NCI-H1417 (cell line): ENCODE measurements around the gene RELB.
"Not testable (repeated sequence)": the region's sequence is repeated elsewhere in the genome, so short reads cannot be mapped to it uniquely, and the experiment has no call there.

Experiments
- DNase-seq, 3 experiments: peaks; one replicate each; lab custom pipeline; 2025; lab: John Stamatoyannopoulos, UW

The RELB gene

GRCh38 chr19:44986389-44986788, 14.9 kb upstream of the RELB start:
- no peak for DNase-seq

- no peak for DNase-seq
These were observed 14.1 kb upstream of the RELB start for GRCh38 chr19:44987148-44987675.

DNA sequence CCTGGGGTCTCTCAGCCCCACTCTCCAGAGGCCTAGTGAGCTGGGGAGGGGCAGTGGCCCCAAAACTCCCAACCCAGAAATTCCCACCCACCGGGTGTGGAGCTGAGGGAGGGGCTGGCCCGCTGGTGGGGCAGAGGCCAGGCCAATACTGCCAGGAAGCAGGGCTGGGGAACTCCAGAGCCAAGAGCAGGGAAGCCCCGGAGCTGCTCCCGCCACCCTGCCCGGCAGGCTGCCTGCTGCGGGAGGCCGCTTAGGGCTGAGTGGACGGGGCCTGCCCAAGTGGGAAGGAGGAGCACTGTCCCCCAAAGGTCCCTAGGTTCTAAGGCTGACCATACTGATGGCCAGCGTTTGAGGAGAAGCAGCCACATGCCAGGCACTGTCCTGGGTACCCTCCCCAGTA, 13.0 kb upstream of the RELB start:
- no peak for DNase-seq

GRCh38 chr19:44988896-44989556, 12.2 kb upstream of the RELB start:
- DNase-seq = peak; percentile 2 to 13 (median 6)

DNA sequence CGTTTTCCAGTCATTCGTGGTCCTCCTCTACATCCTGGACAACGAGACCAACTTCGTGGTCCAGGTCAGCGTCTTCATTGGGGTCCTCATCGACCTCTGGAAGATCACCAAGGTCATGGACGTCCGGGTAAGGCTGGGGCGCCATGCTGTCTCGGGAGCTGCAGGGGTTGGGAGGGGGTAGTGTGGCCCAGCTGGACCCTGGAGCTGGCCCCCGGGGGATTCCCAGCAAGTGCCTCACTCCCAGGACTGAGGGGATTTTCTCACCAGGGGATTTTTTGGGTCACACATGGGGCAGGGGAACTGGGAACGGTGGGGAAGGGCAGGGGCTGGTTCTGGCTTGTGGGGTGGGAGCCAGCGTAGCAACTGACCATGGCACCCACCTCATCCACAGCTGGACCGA, 10.8 kb upstream of the RELB start:
- DNase-seq = no peak

- no peak for DNase-seq
These were observed 10.3 kb upstream of the RELB start for GRCh38 chr19:44990966-44991365.

GRCh38 chr19:44992336-44993163, 8.7 kb upstream of the RELB start:
- DNase-seq = no peak

DNA sequence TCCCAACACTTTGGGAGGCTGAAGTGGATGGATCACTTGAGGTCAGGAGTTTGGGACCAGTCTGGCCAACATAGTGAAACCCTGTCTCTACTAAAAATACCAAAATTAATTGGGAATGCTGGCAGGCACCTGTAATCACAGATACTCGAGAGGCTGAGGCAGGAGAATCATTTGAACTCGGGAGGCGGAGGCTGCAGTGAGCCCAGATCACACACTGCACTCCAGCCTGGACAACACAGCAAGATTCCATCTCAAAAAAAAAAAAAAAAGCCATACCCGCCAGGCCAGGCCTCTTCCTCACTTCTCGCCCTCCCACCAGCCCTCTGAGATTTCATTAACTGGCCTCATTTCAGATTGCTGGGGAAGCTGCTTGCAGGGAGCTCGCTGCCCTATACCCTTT, 7.7 kb upstream of the RELB start:
- no peak for DNase-seq

DNA sequence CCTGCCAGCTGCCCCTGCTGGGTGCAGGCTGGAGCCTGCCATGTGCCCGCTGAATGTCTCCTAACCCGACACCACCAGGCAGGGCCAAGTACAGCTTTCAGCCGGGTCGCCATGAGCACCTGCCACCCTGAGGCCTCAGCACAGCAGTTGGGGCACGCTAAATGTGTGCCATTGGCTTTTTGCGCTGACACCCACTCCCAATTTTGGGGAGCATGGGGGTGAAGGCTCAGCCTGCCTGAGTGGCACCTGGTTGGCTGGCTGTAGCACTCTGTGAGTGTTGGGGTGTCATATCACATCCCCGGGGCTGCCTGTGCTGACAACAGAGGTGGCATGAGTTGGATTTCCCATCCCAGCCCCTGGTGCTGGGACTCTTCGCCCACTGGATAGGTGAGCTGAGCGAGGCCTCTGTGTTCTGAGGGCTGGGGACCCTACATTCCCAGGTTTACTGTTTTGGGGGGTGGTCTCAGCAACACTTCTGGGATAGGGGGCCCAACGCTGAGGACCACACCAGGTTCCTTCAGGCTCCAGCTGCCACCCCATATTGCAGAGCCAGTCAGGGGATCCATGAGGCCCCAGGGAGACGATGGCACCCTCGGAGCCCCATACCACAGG, 7.2 kb upstream of the RELB start:
- DNase-seq = no peak

DNA sequence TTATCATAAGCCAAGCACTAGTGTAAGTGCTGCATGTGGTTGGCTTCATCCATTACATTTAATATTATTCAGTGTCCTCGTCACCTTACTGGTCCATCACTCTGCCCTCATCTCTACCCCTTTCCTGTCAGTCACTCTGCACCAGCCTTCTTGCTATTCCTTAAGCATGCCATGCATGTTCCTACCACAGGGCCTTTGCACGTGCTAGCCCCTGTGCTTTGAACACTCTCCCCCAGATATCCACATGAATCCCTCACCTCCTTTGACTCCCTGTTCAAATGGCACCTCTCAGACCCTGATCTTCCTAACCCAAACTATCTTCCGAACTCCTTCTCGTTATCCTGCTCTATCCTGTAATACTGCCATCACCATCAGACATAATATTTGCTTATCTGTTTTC, 3.2 kb upstream of the RELB start:
- DNase-seq = no peak

DNA sequence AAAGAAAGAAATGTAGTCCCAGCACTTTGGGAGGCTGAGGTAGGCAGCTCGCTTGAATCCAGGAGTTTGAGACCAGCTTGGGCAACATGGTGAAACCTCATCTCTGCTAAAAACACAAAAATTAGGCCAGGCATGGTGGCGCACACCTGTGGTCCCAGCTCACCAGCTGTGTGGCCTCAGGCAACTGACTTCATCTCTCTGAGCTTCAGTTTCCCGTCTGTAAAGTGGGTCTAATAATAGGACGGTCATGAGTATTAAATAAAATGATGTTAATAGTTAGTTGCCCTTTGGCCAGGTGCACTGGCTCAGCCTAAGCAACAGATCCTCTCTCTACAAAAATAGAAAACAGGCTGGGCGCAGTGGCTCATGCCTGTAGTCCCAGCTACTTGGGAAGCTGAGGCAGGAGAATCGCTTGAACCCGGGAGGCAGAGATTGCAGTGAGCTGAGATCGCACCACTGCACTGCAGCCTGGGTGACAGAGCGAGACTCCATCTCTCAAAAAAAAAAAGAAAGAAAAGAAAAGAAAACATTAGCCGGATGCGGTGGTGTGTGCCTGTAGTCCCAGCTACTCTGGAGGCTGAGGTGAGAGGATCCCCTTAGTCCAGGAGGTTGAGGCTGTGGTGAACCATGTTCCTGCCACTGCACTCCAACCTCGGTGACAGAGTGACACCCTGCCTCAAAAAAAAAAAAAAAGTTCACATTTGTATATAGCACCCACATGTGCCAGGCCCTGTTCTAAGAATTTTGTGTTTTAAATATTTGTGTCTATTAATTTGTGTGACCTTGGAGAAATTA, 1.9 kb upstream of the RELB start:
- not testable (repeated sequence) for DNase-seq

DNA sequence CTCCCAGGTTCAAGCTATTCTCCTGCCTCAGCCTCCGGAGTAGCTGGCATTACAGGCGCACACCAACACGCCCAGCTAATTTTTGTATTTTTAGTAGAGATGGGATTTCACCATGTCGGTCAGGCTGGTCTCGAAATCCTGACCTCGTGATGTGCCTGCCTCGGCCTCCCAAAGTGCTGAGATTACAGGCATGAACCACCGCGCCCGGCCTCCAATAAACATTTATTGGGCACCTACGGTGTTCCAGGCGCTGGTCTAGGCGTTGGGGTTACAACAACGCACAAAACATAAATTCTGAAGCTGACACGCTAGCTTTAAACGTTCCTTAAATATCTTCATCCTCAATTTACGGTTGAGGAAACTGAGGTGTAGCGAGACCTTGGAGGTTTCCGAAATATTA, 599 bp upstream of the RELB start:
- not testable (repeated sequence) for DNase-seq

DNA sequence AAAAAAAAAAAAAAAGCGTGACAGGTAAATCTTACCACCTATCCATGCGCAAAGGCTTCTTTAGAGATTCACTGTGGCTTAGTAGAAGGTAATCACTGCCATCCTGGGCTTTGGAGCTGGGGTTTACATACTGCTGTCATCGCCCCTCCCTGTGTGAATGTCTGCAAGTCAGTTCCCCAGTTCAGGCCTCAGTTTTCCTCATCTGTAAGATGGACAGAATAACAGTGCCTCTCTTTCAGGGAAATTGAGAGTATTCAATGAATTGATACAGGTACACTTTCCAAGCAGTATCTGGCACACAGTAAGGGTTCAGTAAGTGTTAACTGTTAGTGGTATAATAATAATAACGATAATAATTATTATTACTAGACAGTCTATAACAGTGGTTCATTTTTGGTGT, 2.2 kb downstream of the RELB start:
- DNase-seq = no peak

DNA sequence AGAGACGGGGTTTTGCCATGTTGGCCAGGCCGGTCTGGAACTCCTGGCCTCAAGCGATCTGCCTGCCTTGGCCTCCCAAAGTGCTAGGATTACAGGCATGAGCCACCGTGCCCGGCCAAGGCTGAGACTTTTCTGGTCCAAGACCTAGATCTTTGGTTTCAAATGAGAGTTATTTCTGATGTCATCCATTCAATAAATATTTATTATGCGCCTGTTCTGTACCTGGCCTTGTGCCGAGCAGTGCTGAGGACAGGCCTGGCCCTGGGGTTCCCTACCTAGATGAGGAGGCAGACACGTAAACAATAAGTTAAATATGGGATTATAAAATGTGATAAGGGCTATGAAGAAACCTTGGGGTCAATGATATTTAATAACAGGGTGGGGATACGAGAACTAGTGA, 4.5 kb downstream of the RELB start:
- DNase-seq = no peak

DNA sequence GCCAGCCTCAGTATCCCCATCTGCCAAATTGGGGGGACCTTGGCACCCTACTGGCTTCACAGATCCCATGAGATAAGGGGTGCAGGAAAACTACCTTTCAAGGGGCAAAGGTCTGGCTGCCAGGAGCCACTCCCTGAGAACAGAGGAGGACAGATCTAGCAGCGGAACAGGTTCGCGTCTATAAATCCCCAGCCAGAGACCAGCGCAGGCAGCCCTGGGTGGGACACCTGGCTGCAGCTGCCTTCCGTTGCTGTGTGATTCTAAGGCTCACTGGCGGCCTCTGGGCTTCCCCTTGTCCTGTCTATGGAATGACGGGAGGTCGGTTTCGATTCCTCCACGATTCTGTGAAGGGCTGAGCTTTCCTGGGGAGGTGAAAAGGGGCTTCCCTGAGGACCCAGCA, 7.3 kb downstream of the RELB start:
- no peak for DNase-seq

GRCh38 chr19:45009625-45010255, 8.5 kb downstream of the RELB start:
- no peak for DNase-seq

- DNase-seq = no peak
These were observed 9.0 kb downstream of the RELB start for GRCh38 chr19:45010306-45010705.

- DNase-seq = no peak
These were observed 10.7 kb downstream of the RELB start for GRCh38 chr19:45011959-45012358.

GRCh38 chr19:45016388-45017314, 15.4 kb downstream of the RELB start:
- DNase-seq = peak; percentile 36 to 66 (median 58)

GRCh38 chr19:45019187-45019586, 17.9 kb downstream of the RELB start:
- no peak for DNase-seq

DNA sequence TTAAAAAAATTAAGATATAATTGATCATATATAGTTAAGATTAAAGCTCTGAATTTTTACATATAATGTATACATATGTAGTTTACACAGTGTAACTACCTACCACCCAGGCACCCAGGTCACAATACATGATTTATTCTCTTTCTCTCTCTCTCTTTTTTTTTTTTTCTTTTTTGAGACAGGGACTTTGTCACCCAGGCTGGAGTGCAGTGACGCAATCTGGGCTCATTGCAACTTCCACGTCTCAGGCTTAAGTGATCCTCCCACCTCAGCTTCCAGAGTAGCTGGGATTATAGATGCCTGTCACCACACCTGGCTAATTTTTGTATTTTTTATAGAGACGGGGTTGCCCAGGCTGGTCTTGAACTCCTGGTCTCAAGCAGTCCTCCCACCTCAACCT, 18.8 kb downstream of the RELB start:
- DNase-seq = no peak
